Fibroblast of skin of left quadriceps (primary cell): Measurements from ENCODE around the gene NR2F1-AS1.
"Not testable (repeated sequence)": the region's sequence is repeated elsewhere in the genome, so short reads cannot be mapped to it uniquely, and the experiment has no call there.

Source experiments
- DNase-seq, 2 experiments: peaks; one replicate each; pipeline ENCODE4 v3.0.0-alpha.2; 2013; ENCODE audit warnings: low read depth in 2 of 2

NR2F1-AS1 gene

GRCh38 chr5:93430118-93430517 is 150.9 kb downstream of the NR2F1-AS1 start:
- DNase-seq, result no peak

DNA sequence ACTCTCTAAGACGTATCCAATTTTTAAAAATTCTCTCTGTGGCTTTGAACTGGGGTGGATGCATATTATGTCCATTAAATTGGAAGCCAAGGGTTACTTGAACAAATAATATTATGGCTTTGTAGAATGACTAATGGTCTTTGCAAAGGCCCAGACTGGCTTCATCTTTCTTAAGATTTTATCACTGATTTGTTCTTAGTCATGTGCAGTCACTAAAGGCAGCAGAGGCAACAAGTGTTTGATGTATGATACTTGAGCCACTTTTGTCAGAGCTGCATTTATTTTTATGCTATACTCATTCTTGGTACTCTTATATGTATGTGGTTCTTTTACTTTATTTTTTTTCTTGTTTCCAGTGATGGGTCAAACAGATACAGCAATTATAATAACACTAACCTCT is 152.2 kb downstream of the NR2F1-AS1 start:
- DNase-seq, result no peak

DNA sequence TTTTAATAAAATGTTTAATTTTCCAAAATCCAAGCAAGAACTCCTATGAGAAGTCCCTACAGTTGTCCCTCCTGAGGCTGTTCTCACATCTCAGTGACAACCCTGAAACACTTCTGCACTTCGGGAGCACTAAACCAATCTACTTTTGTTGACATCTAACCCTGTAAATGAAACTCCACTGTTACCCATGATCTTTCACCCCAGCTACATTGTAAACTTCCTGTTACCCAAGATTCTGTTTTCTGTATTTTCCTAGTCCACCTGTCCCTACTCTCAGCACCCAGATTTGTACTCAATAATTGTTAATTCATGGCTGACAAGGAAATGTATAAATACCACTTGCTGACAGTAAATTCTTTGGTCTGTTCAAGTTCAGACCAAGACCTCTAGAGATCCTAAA is 153.7 kb downstream of the NR2F1-AS1 start:
- DNase-seq, result no peak

DNA sequence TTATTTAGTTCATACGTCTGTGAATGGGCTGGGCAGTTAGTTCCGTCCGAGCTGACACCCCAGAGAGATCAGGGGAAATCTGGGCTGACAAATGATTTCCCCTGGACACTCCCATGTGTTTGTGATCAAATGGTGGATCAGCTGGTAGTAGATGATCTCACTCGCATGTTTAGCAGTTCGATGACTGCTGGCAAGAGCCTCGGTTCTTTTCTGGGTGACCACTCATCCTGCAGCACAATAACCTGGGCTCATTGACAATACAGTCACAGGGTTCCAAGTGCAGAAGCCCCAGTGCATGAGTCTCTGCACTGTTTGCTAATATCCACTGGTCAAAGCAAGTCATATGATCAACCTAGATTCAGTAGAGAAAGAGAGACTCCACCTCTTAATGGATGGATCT is 155.9 kb downstream of the NR2F1-AS1 start:
- no peak for DNase-seq

- DNase-seq, result no peak
These were observed 157.7 kb downstream of the NR2F1-AS1 start for GRCh38 chr5:93423300-93423699.

- no peak for DNase-seq
These were observed 158.3 kb downstream of the NR2F1-AS1 start for GRCh38 chr5:93422652-93423280.

- DNase-seq, result no peak
These were observed 159.0 kb downstream of the NR2F1-AS1 start for GRCh38 chr5:93421987-93422401.

DNA sequence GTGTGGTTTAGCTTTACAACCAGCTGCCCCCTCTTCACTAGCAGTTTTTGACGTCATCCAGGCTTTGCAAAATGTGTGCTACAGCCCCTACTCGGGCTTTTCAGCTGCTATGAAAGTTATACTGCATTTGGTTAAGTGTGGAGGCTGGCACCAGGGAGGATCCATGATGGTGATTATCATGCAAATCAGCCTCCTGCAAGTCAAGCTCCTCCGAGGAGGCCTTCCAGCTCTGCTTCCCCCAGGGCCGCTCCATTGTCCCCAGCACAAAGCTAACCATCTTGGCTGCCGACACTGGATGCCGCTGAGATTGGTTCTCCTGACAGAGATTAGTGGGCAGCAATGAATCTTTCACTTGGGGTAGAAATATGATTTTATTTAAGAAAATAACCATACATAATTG is 159.6 kb downstream of the NR2F1-AS1 start:
- no peak for DNase-seq

GRCh38 chr5:93417490-93417889 is 163.5 kb downstream of the NR2F1-AS1 start:
- DNase-seq, result no peak

GRCh38 chr5:93415819-93416218 is 165.2 kb downstream of the NR2F1-AS1 start:
- no peak for DNase-seq

GRCh38 chr5:93411716-93412115 is 169.3 kb downstream of the NR2F1-AS1 start:
- DNase-seq, result no peak

- DNase-seq, result no peak
These were observed 171.3 kb downstream of the NR2F1-AS1 start for GRCh38 chr5:93409691-93410090.

DNA sequence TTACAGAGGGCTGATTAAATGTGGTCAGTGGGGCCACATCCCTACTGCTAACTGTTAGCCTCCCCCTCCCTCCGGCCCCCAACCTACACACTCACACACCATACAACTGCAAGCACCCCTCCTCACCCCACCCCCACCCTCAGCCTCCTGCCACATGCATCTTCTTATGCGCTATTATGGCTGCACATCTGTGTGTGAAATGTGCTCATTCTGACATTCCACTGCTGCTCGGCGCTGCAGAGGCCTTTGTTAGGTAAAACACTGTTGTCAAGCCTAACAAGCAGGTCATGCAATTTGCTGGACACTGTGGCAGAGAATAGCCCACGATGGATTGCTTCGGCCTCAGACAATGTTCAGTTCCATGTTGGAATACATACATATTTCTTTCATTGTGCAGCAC is 173.6 kb downstream of the NR2F1-AS1 start:
- no peak for DNase-seq

GRCh38 chr5:93406971-93407401 is 174.0 kb downstream of the NR2F1-AS1 start:
- no peak for DNase-seq

- no peak for DNase-seq
These were observed 176.8 kb downstream of the NR2F1-AS1 start for GRCh38 chr5:93404246-93404645.

DNA sequence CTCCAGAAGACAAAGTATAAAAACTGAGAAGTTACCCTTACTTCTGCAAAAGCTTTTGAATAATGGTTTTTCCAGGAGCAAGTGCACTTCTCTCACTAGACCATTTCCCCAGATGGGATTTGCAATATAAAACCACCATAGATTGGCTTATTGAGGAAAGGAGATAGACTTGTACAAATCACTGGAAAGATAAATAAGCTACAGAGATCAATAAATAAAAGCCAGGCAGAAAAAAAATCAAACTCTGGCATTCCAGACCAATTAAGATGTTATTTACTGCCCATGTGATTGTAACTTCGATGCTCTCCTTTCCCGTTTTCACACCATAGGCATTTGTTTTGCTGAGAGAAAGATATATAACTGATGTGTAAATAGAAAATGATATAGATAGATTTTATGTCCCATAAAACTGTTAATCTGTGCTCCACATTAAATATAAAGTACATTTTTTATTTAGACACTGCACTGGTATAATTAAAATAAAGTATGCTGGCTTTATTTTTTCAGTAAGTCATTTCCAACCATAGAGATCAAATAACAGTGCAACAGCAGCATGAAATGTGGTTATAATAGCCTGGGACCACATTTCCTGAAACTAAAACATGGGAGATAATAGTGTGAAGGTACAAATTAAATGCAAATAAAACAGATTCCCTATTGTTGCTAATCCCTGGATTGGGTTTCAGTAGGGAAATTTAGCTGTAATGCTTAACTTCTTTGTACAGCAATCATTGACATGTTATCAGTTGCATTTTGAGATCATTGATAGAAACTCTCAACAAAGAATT is 177.7 kb downstream of the NR2F1-AS1 start:
- DNase-seq, result no peak

- no peak for DNase-seq
These were observed 178.6 kb downstream of the NR2F1-AS1 start for GRCh38 chr5:93402451-93402850.

DNA sequence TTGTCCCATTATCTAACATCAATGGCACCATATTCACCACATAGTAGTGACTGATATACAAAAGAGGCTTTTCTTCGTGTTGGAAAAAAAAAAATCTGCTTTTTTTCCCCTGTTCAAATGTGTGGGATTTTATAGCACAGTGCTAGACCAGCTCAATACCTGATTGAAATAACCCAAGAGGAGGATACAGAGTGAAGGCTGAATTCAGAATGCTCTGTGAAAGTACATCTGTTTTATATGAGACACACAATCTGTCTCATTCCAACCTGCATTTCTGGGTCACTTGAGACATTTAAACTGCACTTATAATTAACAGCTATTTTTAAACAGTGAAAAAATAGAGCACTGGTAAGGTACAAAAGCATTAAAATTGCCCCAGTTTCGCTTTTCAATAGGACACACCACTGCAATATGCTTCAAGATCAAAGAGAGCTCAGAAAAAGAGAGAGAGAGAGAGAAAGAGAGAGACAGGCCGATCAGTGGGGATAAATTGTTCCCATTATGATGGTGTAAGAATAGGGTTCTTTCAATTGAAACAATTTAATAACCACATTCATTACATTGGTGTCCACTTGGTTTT is 179.3 kb downstream of the NR2F1-AS1 start:
- no peak for DNase-seq

DNA sequence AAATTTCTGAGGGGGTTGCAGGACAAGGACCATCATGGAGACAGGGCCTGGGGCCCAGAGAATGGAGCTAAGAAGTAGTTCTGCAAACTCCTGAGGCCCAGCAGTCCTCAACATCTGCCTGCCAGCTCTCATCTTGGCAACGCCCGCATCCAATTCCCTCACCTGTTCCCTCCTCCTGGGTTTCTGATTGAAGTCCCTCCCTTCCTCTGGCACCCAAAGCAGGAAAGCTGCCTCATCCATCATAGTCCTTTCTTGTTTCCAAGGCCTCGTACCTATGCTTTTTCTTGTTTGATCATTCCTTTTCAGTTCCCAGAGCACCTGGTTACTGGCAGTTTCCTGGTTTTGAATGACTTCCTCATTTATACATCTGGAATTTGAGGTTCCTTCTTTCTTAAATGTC is 181.3 kb downstream of the NR2F1-AS1 start:
- no peak for DNase-seq

GRCh38 chr5:93395971-93396379 is 185.0 kb downstream of the NR2F1-AS1 start:
- DNase-seq, result no peak

DNA sequence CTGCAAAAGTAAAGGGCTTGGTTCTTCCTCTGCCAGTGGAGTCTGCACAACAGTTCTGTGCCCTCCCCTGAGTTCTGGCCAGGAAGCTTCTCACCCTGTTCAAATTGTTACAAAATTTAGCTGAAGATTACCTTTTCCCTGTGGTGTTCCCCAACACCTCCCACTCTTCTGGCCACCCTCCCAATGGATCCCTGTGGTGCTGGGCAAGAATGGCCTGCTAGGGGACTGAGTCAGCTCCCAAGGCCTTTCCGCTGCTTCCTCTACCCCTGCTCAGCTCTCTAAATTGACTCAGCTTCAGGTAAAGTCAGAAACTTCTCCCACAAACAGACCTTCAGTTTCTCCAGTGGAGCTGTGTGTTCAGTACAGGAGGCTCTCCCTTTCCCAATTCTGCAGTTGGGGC is 186.0 kb downstream of the NR2F1-AS1 start:
- DNase-seq, result no peak

GRCh38 chr5:93394301-93394700 is 186.7 kb downstream of the NR2F1-AS1 start:
- no peak for DNase-seq

DNA sequence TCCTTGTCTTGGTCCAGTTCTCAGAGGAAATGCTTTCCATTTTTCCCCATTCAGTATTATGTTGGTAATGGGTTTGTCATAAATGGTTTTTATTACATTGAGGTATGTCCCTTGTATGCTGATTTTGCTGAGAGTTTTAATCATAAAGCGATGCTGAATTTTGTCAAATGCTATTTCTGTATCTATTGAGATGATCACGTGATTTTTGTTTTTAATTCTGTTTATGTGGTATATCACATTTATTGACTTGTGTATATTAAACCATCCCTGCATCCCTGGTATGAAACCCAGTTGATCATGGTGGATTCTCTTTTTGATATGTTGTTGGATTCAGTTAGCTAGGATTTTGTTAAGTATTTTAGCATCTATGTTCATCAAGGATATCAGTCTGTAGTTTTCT is 189.8 kb downstream of the NR2F1-AS1 start:
- DNase-seq, result not testable (repeated sequence)
